Measurements from ENCODE around the gene BOK. TPM values are rescaled to one million over a fixed set of nuclear protein-coding genes. Genes with fewer than 3 reads are reported as not detected.
A peak's percentile ranks its signal among the peaks of the same experiment; 100 is the strongest.

The BOK gene
- total and polyA plus RNA-seq, 2 experiments from 2014 or later: 28.0 to 46.6 TPM

DNA sequence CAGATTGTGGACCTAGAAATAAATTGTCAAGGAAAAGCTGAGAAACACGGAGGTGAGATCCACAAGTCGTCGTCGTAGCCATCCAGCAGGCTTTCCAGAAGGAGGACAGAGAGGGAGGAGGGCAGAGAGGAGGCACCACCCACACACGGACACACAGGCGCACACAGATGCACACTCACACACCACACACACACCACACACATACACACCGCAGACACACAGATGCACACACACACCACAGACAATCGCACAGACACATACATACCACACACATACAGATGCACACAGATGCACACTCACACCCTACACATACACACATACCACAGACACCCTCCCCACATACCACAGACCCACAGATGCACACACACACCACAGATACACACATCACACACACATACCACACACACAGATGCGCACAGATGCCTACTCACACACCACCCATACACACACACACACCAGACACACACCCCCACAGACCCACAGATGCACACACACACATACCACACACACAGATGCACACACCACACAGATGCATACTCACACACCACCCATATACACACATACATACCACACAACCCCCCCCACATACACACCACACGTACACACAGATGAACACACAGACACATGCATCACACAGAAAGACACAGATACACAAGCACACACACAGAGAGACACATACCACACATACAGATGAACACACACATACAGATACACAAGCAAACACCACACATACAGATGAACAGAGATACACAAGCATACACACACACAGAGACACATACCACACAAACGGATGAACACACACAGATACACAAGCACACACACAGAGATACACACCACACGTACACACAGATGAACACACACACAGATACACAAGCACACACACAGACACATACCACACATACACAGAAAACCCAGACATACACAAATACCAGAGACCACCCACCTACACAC, 12.7 kb upstream of the BOK start:
- in situ Hi-C loops (cut with MboI): no loop called here
- Histone ChIP-seq H3K36me3 (ENCODE audit: low read depth) (no peaks in the 10 kb centered on the region), H3K27me3 (replicated peaks; ENCODE audit: insufficient read depth) (peaks cover 6% of the 10 kb centered on the region), H3K9me3 (ENCODE audit: low read depth) (no peaks in the 10 kb centered on the region), H3K9me2 (ENCODE audit: insufficient read depth) (no peaks in the 10 kb centered on the region), H3K4me3 (no peak overlapping the region), H4K20me1 (ENCODE audit: insufficient read depth) (no peaks in the 10 kb centered on the region), H2AFZ (peak overlapping the region; percentile 48; the same call in 1 of the 2 replicates), H3F3A (ENCODE audit: insufficient read depth) (peaks cover 14% of the 10 kb centered on the region; the same call in 1 of the 2 replicates), H3K79me2 (ENCODE audit: insufficient read depth) (no peaks in the 10 kb centered on the region), H3K4me1 (ENCODE audit: insufficient read depth) (peaks cover 13% of the 10 kb centered on the region), H3K9ac (no peak overlapping the region), H3K27ac (no peak overlapping the region), H3K4me2 (ENCODE audit: unreplicated experiment) (no peak overlapping the region)
- TF ChIP-seq EZH2phosphoT487 (IDR thresholded peaks at IDR 0.05; ENCODE audit: insufficient read depth, low read depth) (no peak), EZH2 (IDR thresholded peaks at IDR 0.05; ENCODE audit: insufficient read depth, poor library complexity, severe bottlenecking) (no peak)
- no peak for DNase-seq
- WGBS, 2 experiments (ENCODE audit: low coverage in 1 of 2, low lambda C conversion rate in 2 of 2, missing lambda C conversion rate in 2 of 2): 56 to 70% methylated on average over 12 of the region's 12 CpGs

DNA sequence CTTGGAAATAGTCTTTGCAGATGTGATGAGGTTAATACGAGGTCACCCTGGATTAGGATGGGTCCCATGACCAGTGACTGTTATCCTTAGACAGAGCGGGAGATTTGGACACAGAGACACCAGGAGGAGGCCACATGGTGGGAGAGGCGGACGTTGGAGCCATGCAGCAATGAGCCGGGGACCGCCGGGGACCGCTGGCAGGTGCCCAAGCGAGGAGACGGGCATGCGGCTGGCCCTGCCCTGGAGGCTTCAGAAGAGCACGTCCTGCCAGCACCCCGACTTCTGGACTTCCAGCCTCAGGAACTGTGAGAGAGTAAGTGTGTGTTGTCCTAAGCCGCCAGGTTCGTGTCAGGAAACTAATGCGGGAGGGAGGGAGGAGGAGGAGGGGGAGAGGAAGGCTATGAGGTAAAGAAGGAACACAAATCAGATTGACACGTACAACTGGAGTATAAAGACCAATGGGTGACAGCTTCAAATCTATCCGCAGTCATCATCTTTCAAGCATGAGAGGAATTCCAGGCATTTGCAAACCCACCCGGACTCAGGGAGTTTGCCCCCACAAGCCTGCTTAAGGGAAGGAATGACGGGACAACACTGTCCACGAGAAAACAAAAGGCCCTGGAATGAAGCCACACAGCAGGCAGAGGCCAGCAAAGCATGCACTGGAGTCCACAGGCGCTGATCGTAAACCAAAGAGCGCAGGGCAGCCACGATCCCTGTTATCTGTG, 11.6 kb upstream of the BOK start:
- H3K79me2 ChIP-seq (ENCODE audit: insufficient read depth): no peaks in the 10 kb centered on the region
- no peaks in the 10 kb centered on the region for H3K27me3 ChIP-seq (replicated peaks; ENCODE audit: insufficient read depth)
- in situ Hi-C loops (cut with MboI): no loop called here
- no peaks in the 10 kb centered on the region for H3K36me3 ChIP-seq (ENCODE audit: low read depth)
- peak; percentile 47 for DNase-seq
- TF ChIP-seq EZH2phosphoT487 (IDR thresholded peaks at IDR 0.05; ENCODE audit: insufficient read depth, low read depth) (no peak), EZH2 (IDR thresholded peaks at IDR 0.05; ENCODE audit: insufficient read depth, poor library complexity, severe bottlenecking) (no peak)
- peaks cover 14% of the 10 kb centered on the region; the same call in 1 of the 2 replicates for H3F3A ChIP-seq (ENCODE audit: insufficient read depth)
- H3K9me3 ChIP-seq (ENCODE audit: low read depth): no peaks in the 10 kb centered on the region
- H3K4me2 ChIP-seq (ENCODE audit: unreplicated experiment): no peak overlapping the region
- no peak overlapping the region for H3K4me3 ChIP-seq
- H3K4me1 ChIP-seq (ENCODE audit: insufficient read depth): peaks cover 13% of the 10 kb centered on the region
- H4K20me1 ChIP-seq (ENCODE audit: insufficient read depth): no peaks in the 10 kb centered on the region
- 60 to 63% methylated on average over 25 of the region's 25 CpGs for WGBS, 2 experiments (ENCODE audit: low coverage in 1 of 2, low lambda C conversion rate in 2 of 2, missing lambda C conversion rate in 2 of 2)
- no peak overlapping the region for H3K27ac ChIP-seq
- 0 out of 2 replicates have a peak overlapping the region, but pooled peaks have one; percentile 5 for H2AFZ ChIP-seq
- no peak overlapping the region for H3K9ac ChIP-seq
- no peaks in the 10 kb centered on the region for H3K9me2 ChIP-seq (ENCODE audit: insufficient read depth)

DNA sequence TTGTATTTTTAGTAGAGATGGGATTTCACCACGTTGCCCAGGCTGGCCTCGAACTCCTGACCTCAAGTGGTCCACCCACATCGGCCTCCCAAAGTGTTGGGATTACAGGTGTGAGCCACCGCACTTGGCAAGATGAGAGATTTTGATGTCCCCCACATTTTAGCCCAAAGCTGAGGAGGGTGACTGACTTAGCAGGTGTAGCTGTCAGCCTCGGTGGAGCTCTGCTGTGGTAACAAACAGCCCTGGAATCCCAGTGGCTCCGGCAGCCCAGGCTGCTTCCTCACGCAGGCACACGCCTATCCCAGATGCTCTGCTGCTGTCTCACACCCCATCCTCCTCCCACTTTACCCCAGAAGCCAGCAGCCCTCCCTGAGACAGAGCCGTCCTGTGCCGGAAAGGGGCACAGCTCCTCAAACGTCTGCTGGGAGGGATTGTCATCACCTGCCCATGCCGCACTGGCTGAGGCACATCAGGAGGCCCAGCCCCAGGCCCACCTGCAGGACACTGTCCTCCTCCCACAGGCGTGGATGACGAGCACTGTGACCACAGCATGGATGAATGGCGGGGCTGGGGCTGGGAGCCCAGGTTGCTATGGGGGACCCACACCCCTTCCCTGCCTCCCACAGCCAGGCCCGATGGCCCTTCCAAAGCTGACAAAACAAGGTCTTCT, 10.6 kb upstream of the BOK start:
- Histone ChIP-seq H3K9ac (no peak overlapping the region), H3K27me3 (replicated peaks; ENCODE audit: insufficient read depth) (no peaks in the 10 kb centered on the region), H3K9me3 (ENCODE audit: low read depth) (no peaks in the 10 kb centered on the region), H3K9me2 (ENCODE audit: insufficient read depth) (no peaks in the 10 kb centered on the region), H3F3A (ENCODE audit: insufficient read depth) (peaks cover 14% of the 10 kb centered on the region; the same call in 1 of the 2 replicates), H3K4me2 (ENCODE audit: unreplicated experiment) (no peak overlapping the region), H3K36me3 (ENCODE audit: low read depth) (no peaks in the 10 kb centered on the region), H3K4me3 (no peak overlapping the region), H2AFZ (no peak overlapping the region), H3K4me1 (ENCODE audit: insufficient read depth) (peaks cover 13% of the 10 kb centered on the region), H3K27ac (no peak overlapping the region), H4K20me1 (ENCODE audit: insufficient read depth) (no peaks in the 10 kb centered on the region), H3K79me2 (ENCODE audit: insufficient read depth) (no peaks in the 10 kb centered on the region)
- in situ Hi-C loops (cut with MboI): no loop called here
- no peak for DNase-seq
- TF ChIP-seq EZH2 (IDR thresholded peaks at IDR 0.05; ENCODE audit: insufficient read depth, poor library complexity, severe bottlenecking) (no peak), EZH2phosphoT487 (IDR thresholded peaks at IDR 0.05; ENCODE audit: insufficient read depth, low read depth) (no peak)
- 86 to 89% methylated on average over 16 of the region's 16 CpGs for WGBS, 2 experiments (ENCODE audit: low coverage in 1 of 2, low lambda C conversion rate in 2 of 2, missing lambda C conversion rate in 2 of 2)

DNA sequence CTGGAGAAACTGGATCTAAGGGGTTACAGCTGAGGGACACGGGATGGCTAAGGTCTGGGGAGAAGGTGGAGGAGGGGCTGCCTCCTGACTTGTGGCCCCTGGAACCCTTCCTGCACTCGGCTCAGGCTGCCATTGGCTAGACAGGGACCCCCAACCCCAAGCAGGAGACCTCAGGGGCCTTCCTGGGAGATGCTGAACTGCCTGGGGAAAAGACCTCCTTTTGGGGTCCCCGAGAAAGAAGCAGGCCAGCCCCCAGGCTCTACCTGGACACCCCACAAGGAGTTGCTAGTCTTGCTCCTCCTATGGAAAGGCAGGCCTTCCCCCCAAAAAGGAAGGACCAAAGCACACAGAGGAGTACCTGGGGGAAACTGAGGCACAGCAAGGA, 10.1 kb upstream of the BOK start:
- in situ Hi-C loops (cut with MboI): no loop called here
- Histone ChIP-seq H4K20me1 (ENCODE audit: insufficient read depth) (no peaks in the 10 kb centered on the region), H3K27ac (no peak overlapping the region), H3K9ac (no peak overlapping the region), H3K79me2 (ENCODE audit: insufficient read depth) (no peaks in the 10 kb centered on the region), H3K36me3 (ENCODE audit: low read depth) (no peaks in the 10 kb centered on the region), H3K4me3 (no peak overlapping the region), H3K9me3 (ENCODE audit: low read depth) (no peaks in the 10 kb centered on the region), H3K4me1 (ENCODE audit: insufficient read depth) (peaks cover 13% of the 10 kb centered on the region), H3K27me3 (replicated peaks; ENCODE audit: insufficient read depth) (no peaks in the 10 kb centered on the region), H2AFZ (no peak overlapping the region), H3F3A (ENCODE audit: insufficient read depth) (peaks cover 14% of the 10 kb centered on the region; the same call in 1 of the 2 replicates), H3K9me2 (ENCODE audit: insufficient read depth) (no peaks in the 10 kb centered on the region), H3K4me2 (ENCODE audit: unreplicated experiment) (no peak overlapping the region)
- DNase-seq: no peak
- WGBS, 2 experiments (ENCODE audit: low coverage in 1 of 2, low lambda C conversion rate in 2 of 2, missing lambda C conversion rate in 2 of 2): 76% methylated on average over 3 of the region's 3 CpGs
- no peak for TF ChIP-seq EZH2 (IDR thresholded peaks at IDR 0.05; ENCODE audit: insufficient read depth, poor library complexity, severe bottlenecking)
